ENCODE results near the gene THRSP. TPM values are rescaled to one million over a fixed set of nuclear protein-coding genes. Genes with fewer than 3 reads are reported as not detected.
"Not testable (repeated sequence)": the region's sequence is repeated elsewhere in the genome, so short reads cannot be mapped to it uniquely, and the experiment has no call there.

THRSP gene
- total RNA-seq, 2 experiments from 2014 or later: not detected

DNA sequence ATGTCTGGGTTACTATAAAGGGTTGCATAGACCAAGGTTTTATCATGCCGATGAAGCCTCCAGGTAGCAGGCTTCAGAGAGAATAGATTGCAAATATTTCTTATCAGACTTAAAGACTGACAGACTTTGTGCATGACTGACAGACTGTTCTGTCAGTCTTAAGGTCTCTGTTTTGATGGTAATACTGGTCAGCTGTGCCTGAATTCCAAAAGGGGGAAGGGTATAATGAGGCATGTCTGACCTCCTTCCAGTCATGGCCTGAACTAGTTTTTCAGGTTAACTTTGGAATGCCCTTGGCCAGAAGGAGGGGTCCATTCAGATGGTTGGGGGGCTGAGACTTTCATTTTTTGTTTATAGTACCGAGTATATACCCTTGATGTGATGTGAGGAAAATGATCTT, 35.9 kb upstream of the THRSP start:
- POLR2A ChIA-PET: no interaction called here
- no peak for ATAC-seq (ENCODE audit: poor library complexity)
- H3K4me3 ChIP-seq (ENCODE audit: low read length): no peak overlapping the region
- Mint-ChIP-seq H3K27me3 (peaks cover 8% of the 10 kb centered on the region), H3K27ac (no peak overlapping the region), H3K9me3 (no peaks in the 10 kb centered on the region), H3K4me1 (ENCODE audit: low read depth) (no peaks in the 10 kb centered on the region), H3K4me3 (no peak overlapping the region), H3K36me3 (ENCODE audit: low read depth) (no peaks in the 10 kb centered on the region)
- intact Hi-C loops (cut with DNase I, micrococcal nuclease): no loop called here
- no peak for DNase-seq
- no peaks in the 10 kb centered on the region for H3K9me3 ChIP-seq (ENCODE audit: control insufficient read depth in 1 of 2, insufficient read depth in 1 of 2, low read length in 2 of 2)
- H3K27me3 ChIP-seq (ENCODE audit: control insufficient read depth in 1 of 2, insufficient read depth in 2 of 2, low read length in 2 of 2): peaks cover 4% of the 10 kb centered on the region in 2 experiments
- H3K4me1 ChIP-seq (ENCODE audit: insufficient read depth, low read length): peaks cover 3% of the 10 kb centered on the region
- CTCF ChIA-PET: no interaction called here
- no peak for TF ChIP-seq CTCF (IDR thresholded peaks at IDR 0.05)
- no peaks in the 10 kb centered on the region for H3K36me3 ChIP-seq (ENCODE audit: insufficient read depth, low read length)
- H3K27ac ChIP-seq (ENCODE audit: low read depth in 1 of 2, low read length in 2 of 2): no peak overlapping the region

GRCh38 chr11:78028423-78028822, 35.2 kb upstream of the THRSP start:
- POLR2A ChIA-PET; H3K9me3 Mint-ChIP-seq; H3K27ac Mint-ChIP-seq; H3K9me3 ChIP-seq (ENCODE audit: control insufficient read depth in 1 of 2, insufficient read depth in 1 of 2, low read length in 2 of 2); DNase-seq; ATAC-seq (ENCODE audit: poor library complexity); H3K4me1 ChIP-seq (ENCODE audit: insufficient read depth, low read length); H3K27me3 ChIP-seq (ENCODE audit: control insufficient read depth in 1 of 2, insufficient read depth in 2 of 2, low read length in 2 of 2); H3K4me3 ChIP-seq (ENCODE audit: low read length); H3K27ac ChIP-seq (ENCODE audit: low read depth in 1 of 2, low read length in 2 of 2); intact Hi-C loops (cut with DNase I, micrococcal nuclease); CTCF ChIA-PET; H3K4me3 Mint-ChIP-seq; H3K36me3 ChIP-seq (ENCODE audit: insufficient read depth, low read length); H3K27me3 Mint-ChIP-seq; H3K36me3 Mint-ChIP-seq (ENCODE audit: low read depth); H3K4me1 Mint-ChIP-seq (ENCODE audit: low read depth): not testable (repeated sequence)

DNA sequence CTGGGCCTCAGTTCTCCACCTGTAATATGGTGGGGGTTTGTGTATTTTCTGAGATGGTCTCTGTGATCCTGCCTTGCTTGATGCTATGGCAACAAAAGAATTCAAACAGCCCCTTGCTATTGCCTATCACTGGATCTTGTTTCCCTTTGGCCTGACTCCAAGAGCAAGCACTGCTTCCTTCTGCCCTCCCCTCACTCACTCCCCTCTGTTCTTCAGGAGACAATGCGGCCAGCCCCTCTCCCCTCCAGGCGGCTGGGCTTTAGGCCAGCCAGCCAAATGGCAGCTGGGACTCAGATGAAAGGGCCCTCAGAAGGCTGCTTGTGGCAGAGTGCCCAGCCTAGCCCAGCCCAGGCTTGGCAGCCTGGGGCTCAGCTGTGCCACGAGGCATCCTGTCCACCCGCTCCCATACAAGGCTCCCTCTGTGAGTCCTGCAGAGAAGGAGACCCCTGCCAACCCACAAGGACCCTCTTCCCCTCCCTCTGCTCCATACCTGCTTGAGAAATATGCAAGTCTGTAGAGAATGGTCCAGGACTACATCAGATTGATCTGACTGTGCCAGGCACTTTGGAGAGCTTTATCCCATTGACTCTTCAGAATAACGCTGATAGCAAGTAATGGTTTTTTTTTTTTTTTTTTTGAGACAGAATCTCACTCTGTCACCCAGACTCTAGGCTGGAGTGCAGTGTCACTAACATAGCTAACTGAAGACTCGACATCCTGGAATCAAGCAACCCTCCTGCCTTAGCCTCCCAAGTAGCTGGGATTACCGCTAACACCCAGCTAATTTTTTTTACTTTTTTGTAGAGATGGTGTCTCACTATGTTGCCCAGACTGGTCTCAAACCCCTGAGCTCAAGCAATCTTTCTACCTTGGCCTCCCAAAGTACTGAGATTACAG, 33.0 kb upstream of the THRSP start:
- ATAC-seq (ENCODE audit: poor library complexity) (no peak), DNase-seq (no peak)
- Histone ChIP-seq H3K9me3 (ENCODE audit: control insufficient read depth in 1 of 2, insufficient read depth in 1 of 2, low read length in 2 of 2) (no peaks in the 10 kb centered on the region), H3K27ac (ENCODE audit: low read depth in 1 of 2, low read length in 2 of 2) (no peak overlapping the region), H3K4me3 (ENCODE audit: low read length) (no peak overlapping the region), H3K27me3 (ENCODE audit: control insufficient read depth in 1 of 2, insufficient read depth in 2 of 2, low read length in 2 of 2) (no peaks in the 10 kb centered on the region), H3K36me3 (ENCODE audit: insufficient read depth, low read length) (no peaks in the 10 kb centered on the region), H3K4me1 (ENCODE audit: insufficient read depth, low read length) (no peaks in the 10 kb centered on the region)
- TF ChIP-seq CTCF (IDR thresholded peaks at IDR 0.05): no peak
- ChIA-PET CTCF (no interaction called here), POLR2A (no interaction called here)
- H3K4me3 Mint-ChIP-seq: no peak overlapping the region
- no peaks in the 10 kb centered on the region for H3K9me3 Mint-ChIP-seq
- intact Hi-C loops (cut with DNase I, micrococcal nuclease): no loop called here
- H3K27me3 Mint-ChIP-seq: peaks cover 6% of the 10 kb centered on the region
- H3K27ac Mint-ChIP-seq: no peak overlapping the region
- H3K36me3 Mint-ChIP-seq (ENCODE audit: low read depth): no peaks in the 10 kb centered on the region
- H3K4me1 Mint-ChIP-seq (ENCODE audit: low read depth): no peaks in the 10 kb centered on the region

DNA sequence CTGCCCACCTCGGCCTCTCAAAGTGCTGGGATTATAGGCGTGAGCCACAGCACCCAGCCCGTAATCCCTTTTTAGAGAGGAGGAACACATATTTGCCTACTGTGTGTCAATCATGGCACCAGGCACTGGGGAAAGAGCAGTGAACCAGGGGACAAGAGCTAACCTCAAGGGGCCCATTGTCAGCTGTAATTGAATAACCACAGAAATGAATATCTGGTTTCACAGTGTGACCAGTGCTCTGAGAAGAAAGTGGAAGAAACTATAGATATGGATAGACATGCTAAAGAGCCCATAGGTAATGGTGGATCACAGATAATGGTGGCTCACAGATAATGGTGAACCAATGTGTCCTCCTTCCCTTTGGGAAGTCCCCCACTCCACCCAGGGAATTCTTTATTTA, 32.0 kb upstream of the THRSP start:
- Histone ChIP-seq H3K36me3 (ENCODE audit: insufficient read depth, low read length) (no peaks in the 10 kb centered on the region), H3K27ac (ENCODE audit: low read depth in 1 of 2, low read length in 2 of 2) (no peak overlapping the region), H3K4me1 (ENCODE audit: insufficient read depth, low read length) (no peaks in the 10 kb centered on the region), H3K9me3 (ENCODE audit: control insufficient read depth in 1 of 2, insufficient read depth in 1 of 2, low read length in 2 of 2) (no peaks in the 10 kb centered on the region), H3K27me3 (ENCODE audit: control insufficient read depth in 1 of 2, insufficient read depth in 2 of 2, low read length in 2 of 2) (no peaks in the 10 kb centered on the region), H3K4me3 (ENCODE audit: low read length) (no peak overlapping the region)
- H3K4me3 Mint-ChIP-seq: no peak overlapping the region
- no peaks in the 10 kb centered on the region for H3K4me1 Mint-ChIP-seq (ENCODE audit: low read depth)
- no peaks in the 10 kb centered on the region for H3K36me3 Mint-ChIP-seq (ENCODE audit: low read depth)
- ChIA-PET CTCF (no interaction called here), POLR2A (interaction anchor here (1.1 kb wide), 1 partner anchor 37 kb away, joined by 4 read pairs; the partner anchor contains the start of gene INTS4)
- DNase-seq (no peak), ATAC-seq (ENCODE audit: poor library complexity) (no peak)
- no peaks in the 10 kb centered on the region for H3K9me3 Mint-ChIP-seq
- H3K27ac Mint-ChIP-seq: no peak overlapping the region
- peaks cover 6% of the 10 kb centered on the region for H3K27me3 Mint-ChIP-seq
- intact Hi-C loops (cut with DNase I, micrococcal nuclease): no loop called here
- TF ChIP-seq CTCF (IDR thresholded peaks at IDR 0.05): no peak

All from CD4-positive, alpha-beta T cell (primary cell).